Stomach smooth muscle (tissue), 2 donors: ENCODE measurements around the gene TRPC5OS.

Experiments
- H3K27ac ChIP-seq: one replicate; pipeline ENCODE4 v1.7.0; 2013; ENCODE audit warnings: mild to moderate bottlenecking, low read length, inconsistent platforms
- H3K27me3 ChIP-seq, 2 donors: one replicate each; pipeline ENCODE4 v1.7.0; 2013; ENCODE audit warnings: low read length in 2 of 2; ENCODE audit not compliant: insufficient read depth in 2 of 2, control insufficient read depth in 1 of 2
- H3K36me3 ChIP-seq, 2 donors: one replicate each; pipeline ENCODE4 v1.7.0; 2013; ENCODE audit warnings: low read length in 2 of 2; ENCODE audit not compliant: control insufficient read depth in 2 of 2, insufficient read depth in 2 of 2
- H3K4me1 ChIP-seq: one replicate; pipeline ENCODE4 v1.7.0; 2013; ENCODE audit warnings: low read length; ENCODE audit not compliant: control insufficient read depth, insufficient read depth
- H3K4me3 ChIP-seq, 2 donors: one replicate each; pipeline ENCODE4 v1.7.0; 2013; ENCODE audit warnings: low read length in 2 of 2
- H3K9ac ChIP-seq, 2 donors: one replicate each; pipeline ENCODE4 v1.7.0; 2013; ENCODE audit warnings: low read length in 2 of 2, mild to moderate bottlenecking in 1 of 2
- H3K9me3 ChIP-seq, 2 donors: one replicate each; pipeline ENCODE4 v1.7.0; 2013; ENCODE audit warnings: low read length in 2 of 2; ENCODE audit not compliant: control insufficient read depth in 2 of 2
- donor health status: healthy.
- donor health status: Pancreatic carcinoma.

TRPC5OS gene

GRCh38 chrX:111892375-111892774, 16.4 kb downstream of the TRPC5OS start:
- H3K9ac ChIP-seq: no peak overlapping the region
- H3K36me3 ChIP-seq: no peaks in the 10 kb centered on the region
- H3K4me3 ChIP-seq: no peak overlapping the region
- H3K27me3 ChIP-seq: peaks cover 0 to 2% of the 10 kb centered on the region in 2 donors
- no peak overlapping the region for H3K27ac ChIP-seq
- H3K9me3 ChIP-seq: no peaks in the 10 kb centered on the region
- H3K4me1 ChIP-seq: no peaks in the 10 kb centered on the region

GRCh38 chrX:111896148-111896547, 20.2 kb downstream of the TRPC5OS start:
- H3K27ac ChIP-seq: no peak overlapping the region
- no peak overlapping the region for H3K4me3 ChIP-seq
- H3K9me3 ChIP-seq: no peaks in the 10 kb centered on the region
- no peaks in the 10 kb centered on the region for H3K4me1 ChIP-seq
- peaks cover 0 to 2% of the 10 kb centered on the region in 2 donors for H3K27me3 ChIP-seq
- no peaks in the 10 kb centered on the region for H3K36me3 ChIP-seq
- H3K9ac ChIP-seq: no peak overlapping the region

- Histone ChIP-seq H3K4me3 (no peak overlapping the region), H3K4me1 (no peaks in the 10 kb centered on the region), H3K9me3 (no peaks in the 10 kb centered on the region), H3K36me3 (no peaks in the 10 kb centered on the region), H3K9ac (no peak overlapping the region), H3K27me3 (peaks cover 0 to 12% of the 10 kb centered on the region in 2 donors), H3K27ac (no peak overlapping the region)
Measured at GRCh38 chrX:111914398-111915090, 38.6 kb downstream of the TRPC5OS start.

GRCh38 chrX:111917591-111917990, 41.6 kb downstream of the TRPC5OS start:
- no peak overlapping the region for H3K9ac ChIP-seq
- H3K27me3 ChIP-seq: peaks cover 0 to 5% of the 10 kb centered on the region in 2 donors
- H3K27ac ChIP-seq: no peak overlapping the region
- no peaks in the 10 kb centered on the region for H3K9me3 ChIP-seq
- no peaks in the 10 kb centered on the region for H3K4me1 ChIP-seq
- no peaks in the 10 kb centered on the region for H3K36me3 ChIP-seq
- no peak overlapping the region for H3K4me3 ChIP-seq

- Histone ChIP-seq H3K9ac (no peak overlapping the region), H3K27me3 (peaks cover 0 to 8% of the 10 kb centered on the region in 2 donors)
Measured at GRCh38 chrX:111928456-111928855, 52.5 kb downstream of the TRPC5OS start.

More at GRCh38 chrX:111928456-111928855, 52.5 kb downstream of the TRPC5OS start:
- H3K9me3 ChIP-seq: no peaks in the 10 kb centered on the region
- no peak overlapping the region for H3K4me3 ChIP-seq
- H3K27ac ChIP-seq: no peak overlapping the region
- H3K36me3 ChIP-seq: no peaks in the 10 kb centered on the region
- H3K4me1 ChIP-seq: no peaks in the 10 kb centered on the region
